Testis (tissue), 2 donors: ENCODE results near the gene CEACAM6.

Experiments
- POLR2A ChIP-seq: fragments of 450-650 bp; IDR thresholded peaks from one replicate; pipeline ENCODE4 v1.6.1; 2017; ENCODE audit warnings: antibody characterized with exemption, mild to moderate bottlenecking, moderate library complexity
- TF ChIP-seq, protein P1 (sequence below), 3 experiments: fragments of 450-650 bp in 2 of 3; fragments of 200-600 bp in 1 of 3; sonication (generic) in 1 of 3; IDR thresholded peaks; one replicate each; pipeline ENCODE4 v1.5.1; 2016 to 2019; ENCODE audit warnings: antibody characterized with exemption in 3 of 3, mild to moderate bottlenecking in 2 of 3, moderate library complexity in 1 of 3

DNA sequence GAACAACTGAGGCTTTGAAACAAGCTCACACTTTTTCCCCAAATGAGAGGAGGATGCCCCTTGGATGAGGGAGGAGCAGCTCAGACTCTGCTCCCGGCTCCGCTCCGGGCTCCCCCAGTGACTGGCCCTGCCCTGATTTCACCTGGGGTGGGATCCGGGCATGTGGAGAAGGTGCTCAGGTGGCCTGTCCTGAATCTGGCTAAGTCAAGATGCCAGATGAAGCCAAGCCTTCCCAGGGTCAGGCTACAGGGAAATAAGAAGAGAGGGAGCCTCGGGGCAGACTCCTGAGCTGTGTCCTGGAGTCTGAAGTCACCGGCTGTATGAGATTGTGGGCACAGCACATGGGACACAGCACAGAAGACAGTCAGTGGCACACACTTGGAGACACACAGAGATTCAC, 36.6 kb upstream of the CEACAM6 start:
- TF ChIP-seq POLR2A, result no peak
- TF ChIP-seq, protein P1, sequence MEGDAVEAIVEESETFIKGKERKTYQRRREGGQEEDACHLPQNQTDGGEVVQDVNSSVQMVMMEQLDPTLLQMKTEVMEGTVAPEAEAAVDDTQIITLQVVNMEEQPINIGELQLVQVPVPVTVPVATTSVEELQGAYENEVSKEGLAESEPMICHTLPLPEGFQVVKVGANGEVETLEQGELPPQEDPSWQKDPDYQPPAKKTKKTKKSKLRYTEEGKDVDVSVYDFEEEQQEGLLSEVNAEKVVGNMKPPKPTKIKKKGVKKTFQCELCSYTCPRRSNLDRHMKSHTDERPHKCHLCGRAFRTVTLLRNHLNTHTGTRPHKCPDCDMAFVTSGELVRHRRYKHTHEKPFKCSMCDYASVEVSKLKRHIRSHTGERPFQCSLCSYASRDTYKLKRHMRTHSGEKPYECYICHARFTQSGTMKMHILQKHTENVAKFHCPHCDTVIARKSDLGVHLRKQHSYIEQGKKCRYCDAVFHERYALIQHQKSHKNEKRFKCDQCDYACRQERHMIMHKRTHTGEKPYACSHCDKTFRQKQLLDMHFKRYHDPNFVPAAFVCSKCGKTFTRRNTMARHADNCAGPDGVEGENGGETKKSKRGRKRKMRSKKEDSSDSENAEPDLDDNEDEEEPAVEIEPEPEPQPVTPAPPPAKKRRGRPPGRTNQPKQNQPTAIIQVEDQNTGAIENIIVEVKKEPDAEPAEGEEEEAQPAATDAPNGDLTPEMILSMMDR (IDR thresholded peaks at IDR 0.05), result no peak
